Right lobe of liver (tissue), 4 donors: ENCODE measurements around the gene CYP39A1.

Experiments
- CTCF ChIP-seq, 4 donors: fragments of 200-600 bp in 3 of 4; fragments of 450-650 bp in 1 of 4; IDR thresholded peaks; one replicate each; pipeline versions ENCODE4 v1.5.1 to v1.8.0; 2016 to 2022; ENCODE audit warnings: antibody characterized with exemption in 4 of 4, mild to moderate bottlenecking in 2 of 4
- POLR2A ChIP-seq: fragments of 450-650 bp; IDR thresholded peaks from one replicate; pipeline ENCODE4 v1.6.1; 2017; ENCODE audit warnings: antibody characterized with exemption, mild to moderate bottlenecking
- donor health status: DM: no; HTN: no; CAD: no.
- donor health status: DM: no; HTN: no; CAD: no.
- donor health status: DM: no; HTN: yes; CAD: no.

- no peak for TF ChIP-seq CTCF (IDR thresholded peaks at IDR 0.05)
- no peak for TF ChIP-seq POLR2A
Observed at GRCh38 chr6:46652232-46652602, 401 bp downstream of the CYP39A1 start.
